HepG2 (cell line): ENCODE measurements around the gene STUM. TPM values are rescaled to one million over a fixed set of nuclear protein-coding genes. Genes with fewer than 3 reads are reported as not detected.

Experiments used
- ATAC-seq: fragments of 200-7000 bp; cut with Tn5 transposase; 3 replicates; pipeline ENCODE4 v1.9.1; 2020; ENCODE audit warnings: mild to moderate bottlenecking, moderate library complexity
- BruUV-seq: library from RNA; stranded (reverse); fragments of 400-500 nt; replicated peaks from 2 replicates; lab custom pipeline; 2021; lab: Mats Ljungman, UMichigan
- CTCF ChIA-PET: fragments of 300-600 bp; formaldehyde crosslinking; extraction: SDS; loops from one replicate; lab custom pipeline; 2021; ENCODE audit warnings: low total read pairs, inconsistent platforms, low intra/inter-chr PET ratio; lab: Yijun Ruan, JAX
- POLR2A ChIA-PET: fragments of 350-600 bp; sonication (Branson Sonifier 250); formaldehyde crosslinking; loops from one replicate; lab custom pipeline; 2020; ENCODE audit warnings: antibody characterized with exemption, inconsistent platforms; lab: Yijun Ruan, JAX
- DNase-seq: peaks from one replicate; pipeline ENCODE4 v3.0.0-alpha.2; 2015; ENCODE audit warnings: low spot score
- FAIRE-seq: peaks from 3 replicates; lab custom pipeline; 2011; peaks lifted over from hg19 to GRCh38; lab: Jason Lieb, UNC
- H2AFZ ChIP-seq: one replicate; pipeline ENCODE4 v1.6.1; 2011; ENCODE audit warnings: low read length, inconsistent platforms
- H3K27ac ChIP-seq: fragments of 300-600 bp; 3 replicates; pipeline ENCODE4 v1.8.0; 2011; ENCODE audit warnings: mixed run types, mild to moderate bottlenecking, mixed read lengths, low read length, inconsistent platforms; ENCODE audit not compliant: insufficient read depth; ENCODE audit errors: extremely low read length
- H3K27me3 ChIP-seq, 2 experiments: fragments of 200-600 bp in 1 of 2; 2 replicates in 1 of 2; 3 replicates in 1 of 2; pipeline versions ENCODE4 v1.6.0 to v1.8.0; 2011; ENCODE audit warnings: low read length in 2 of 2, mild to moderate bottlenecking in 2 of 2, moderate library complexity in 2 of 2, inconsistent platforms in 1 of 2; ENCODE audit not compliant: insufficient read depth in 2 of 2, control insufficient read depth in 1 of 2
- H3K36me3 ChIP-seq, 2 experiments: fragments of 200-600 bp in 1 of 2; replicated peaks in 1 of 2; 2 replicates in 1 of 2; 3 replicates in 1 of 2; pipeline versions ENCODE4 v1.5.1 to v1.8.0; 2011; ENCODE audit warnings: low read length in 2 of 2, inconsistent platforms in 1 of 2; ENCODE audit not compliant: insufficient read depth in 2 of 2, control insufficient read depth in 1 of 2
- H3K4me1 ChIP-seq: 2 replicates; pipeline ENCODE4 v1.5.1; 2012; ENCODE audit warnings: low read length, inconsistent platforms; ENCODE audit not compliant: insufficient read depth
- H3K4me2 ChIP-seq: 2 replicates; pipeline ENCODE4 v1.6.0; 2011; ENCODE audit warnings: low read depth, low read length, inconsistent platforms
- H3K4me3 ChIP-seq, 3 experiments: fragments of 200-600 bp in 1 of 3; sonication (generic), shearing (Covaris generic) in 1 of 3; replicated peaks in 1 of 3; 2 replicates each; pipeline ENCODE4 v1.5.1; 2011 to 2016; ENCODE audit warnings: low read length in 3 of 3, inconsistent platforms in 2 of 3, low read depth in 2 of 3, mild to moderate bottlenecking in 2 of 3, control low read depth in 1 of 3, mixed read lengths in 1 of 3; ENCODE audit not compliant: insufficient read depth in 1 of 3
- H3K79me2 ChIP-seq: one replicate; pipeline ENCODE4 v1.6.1; 2011; ENCODE audit warnings: low read length, inconsistent platforms; ENCODE audit not compliant: insufficient read depth
- H3K9ac ChIP-seq: 2 replicates; pipeline ENCODE4 v1.6.0; 2011; ENCODE audit warnings: mild to moderate bottlenecking, low read depth, low read length, inconsistent platforms; ENCODE audit not compliant: insufficient read depth
- H3K9me3 ChIP-seq: 2 replicates; pipeline ENCODE4 v1.5.1; 2012; ENCODE audit warnings: mild to moderate bottlenecking, low read length
- H4K20me1 ChIP-seq: 2 replicates; pipeline ENCODE4 v1.6.0; 2011; ENCODE audit warnings: inconsistent platforms, mild to moderate bottlenecking, low read length, moderate library complexity; ENCODE audit not compliant: insufficient read depth
- MAX ChIP-seq: IDR thresholded peaks from 2 replicates; pipeline ENCODE4 v1.6.1; 2012; ENCODE audit warnings: inconsistent platforms
- RARA ChIP-seq: IDR thresholded peaks from 2 replicates; pipeline ENCODE4 v1.6.1; 2016; ENCODE audit warnings: missing genetic modification reagents, missing compliant biosample characterization
- ZNF510 ChIP-seq: sonication (generic); formaldehyde crosslinking; IDR thresholded peaks from 2 replicates; pipeline ENCODE4 v1.4.0; 2020; ENCODE audit warnings: low read depth, mild to moderate bottlenecking, missing genetic modification reagents
- ZNF574 ChIP-seq: sonication (generic); formaldehyde crosslinking; IDR thresholded peaks from 2 replicates; pipeline ENCODE4 v1.4.0; 2020; ENCODE audit warnings: missing genetic modification reagents
- WGBS: methylation state at CpG from one replicate; pipeline ENCODE4 v1.1.6; 2017; ENCODE audit warnings: low lambda C conversion rate; 5-methylcytosine and 5-hydroxymethylcytosine counted together
- in situ Hi-C: cut with HindIII; loops from 2 replicates; pipeline ENCODE4 v1.10.0; 2017; ENCODE audit warnings: low pct_unique_long_range_greater_than_20kb; ENCODE audit not compliant: extremely low pct_ligation_motif_present
- intact Hi-C: fragments of 100-400 bp; cut with micrococcal nuclease; formaldehyde crosslinking; loops from one replicate; pipeline ENCODE4 v1.10.0; 2022; ENCODE audit not compliant: unreplicated experiment
- polyA plus RNA-seq, 8 experiments: library from polyadenylated mRNA; depleted of rRNA in 3 of 8; stranded (reverse) in 7 of 8; unstranded in 1 of 8; fragments of >200 nt; fragmentation: Illumina TruSeq in 4 of 8; extraction: Trizol in 4 of 8; gene quantifications; 2 replicates each; pipeline versions ENCODE4 v1.2.1 to v1.2.3, GENCODE V29; 2011 to 2016; ENCODE audit warnings: low read depth in 4 of 8, missing spikeins in 1 of 8, mixed read lengths in 1 of 8; ENCODE audit not compliant: insufficient read depth in 1 of 8
- total RNA-seq, 5 experiments: library from RNA; depleted of rRNA; stranded (reverse); fragments of >200 nt; fragmentation: Illumina TruSeq; extraction: Trizol; gene quantifications; 2 replicates each; pipeline ENCODE4 v1.2.3, GENCODE V29; 2016; ENCODE audit warnings: low read depth in 1 of 5
- TF ChIP-seq, protein P1 (sequence below): sonication (generic); formaldehyde crosslinking; IDR thresholded peaks from 2 replicates; pipeline ENCODE4 v1.5.0; 2020; ENCODE audit warnings: mild to moderate bottlenecking, low read depth, missing genetic modification reagents, borderline replicate concordance

Gene STUM
- total and polyA plus RNA-seq, 2 of the 13 experiments (the other 11 are each of a cell fraction or from before 2014, with no cell fraction given), result not detected

DNA sequence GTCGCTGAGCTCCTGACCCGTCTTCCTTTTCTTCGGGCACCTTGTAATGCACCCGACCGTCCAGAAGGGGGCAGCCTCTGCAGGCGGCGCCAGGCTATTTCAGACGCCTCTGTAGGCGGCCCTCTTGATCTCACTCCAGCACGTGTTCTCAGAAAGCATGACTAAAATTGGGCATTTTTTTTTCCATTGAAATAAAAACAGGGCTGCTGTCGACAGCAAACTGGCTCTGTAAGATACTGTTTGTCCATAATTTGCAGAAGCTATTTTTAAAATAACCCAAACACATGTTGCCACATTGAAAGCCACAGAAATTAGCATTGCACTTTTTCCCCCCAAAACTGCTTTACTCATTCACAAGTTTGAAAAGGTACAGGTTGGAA is 78.0 kb downstream of the STUM start (continued):
- TF ChIP-seq MAX (peak; percentile 52; the same call in 1 of the 2 replicates), ZNF574 (CRISPR knock-in tag) (0 out of 2 replicates have a peak, but pooled peaks have one; percentile 40)

- Histone ChIP-seq H3K4me1 (peaks cover 11% of the 10 kb centered on the region), H3K4me2 (no peak overlapping the region), H3K4me3 (no peak overlapping the region), H3K27ac (no peak overlapping the region), H3K9me3 (no peaks in the 10 kb centered on the region), H3K27me3 (peaks cover 0 to 22% of the 10 kb centered on the region in 2 experiments; a peak in 3 of 5 replicates), H3K36me3 (no peaks in the 10 kb centered on the region), H3K79me2 (no peaks in the 10 kb centered on the region), H4K20me1 (no peaks in the 10 kb centered on the region), H3K9ac (no peak overlapping the region), H2AFZ (no peak overlapping the region)
- in situ Hi-C loops, result no loop called here
- POLR2A ChIA-PET, result no interaction called here
- BruUV-seq, result no TSS peak
- 0 out of 2 replicates have a peak, but pooled peaks have one; percentile 15 for TF ChIP-seq RARA
- TF ChIP-seq, protein P1, sequence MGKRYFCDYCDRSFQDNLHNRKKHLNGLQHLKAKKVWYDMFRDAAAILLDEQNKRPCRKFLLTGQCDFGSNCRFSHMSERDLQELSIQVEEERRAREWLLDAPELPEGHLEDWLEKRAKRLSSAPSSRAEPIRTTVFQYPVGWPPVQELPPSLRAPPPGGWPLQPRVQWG (CRISPR knock-in tag), result no peak
- TF ChIP-seq ZNF510, result no peak
- FAIRE-seq (no peak), DNase-seq (no peak), ATAC-seq (no peak; the same call in 1 of the 3 replicates)
- CTCF ChIA-PET, result no interaction called here
- WGBS, result 35% methylated on average over 6 of the region's 6 CpGs
- intact Hi-C loops, result no loop called here
Measured at GRCh38 chr1:226627050-226627755, 78.6 kb downstream of the STUM start.
